ENCODE results near the gene PTBP1. TPM values are rescaled to one million over a fixed set of nuclear protein-coding genes. Genes with fewer than 3 reads are reported as not detected.
"Not testable (repeated sequence)": the region's sequence is repeated elsewhere in the genome, so short reads cannot be mapped to it uniquely, and the experiment has no call there.

PTBP1 gene
- total RNA-seq, 2 donors from 2014 or later, result 284 to 457 TPM

- Histone ChIP-seq H3K27me3 (peaks cover 4% of the 10 kb centered on the region), H3K9me3 (no peaks in the 10 kb centered on the region), H3K36me3 (no peaks in the 10 kb centered on the region), H3K9ac (ENCODE audit: low read depth in 2 of 2, low read length in 2 of 2) (no peak overlapping the region), H3K4me3 (no peak overlapping the region), H3K4me1 (no peaks in the 10 kb centered on the region), H3K27ac (no peak overlapping the region)
- intact Hi-C loops (cut with DNase I), result no loop called here
- no peak for DNase-seq
- no peak for TF ChIP-seq CTCF (IDR thresholded peaks at IDR 0.05)
Observed at GRCh38 chr19:816500-816857, 19.2 kb downstream of the PTBP1 start.

GRCh38 chr19:820212-820611 is 23.0 kb downstream of the PTBP1 start:
- H3K4me3 ChIP-seq; intact Hi-C loops (cut with DNase I); DNase-seq: not testable (repeated sequence)

GRCh38 chr19:821231-821824 is 24.1 kb downstream of the PTBP1 start:
- intact Hi-C loops (cut with DNase I), result no loop called here
- Histone ChIP-seq H3K9me3 (no peaks in the 10 kb centered on the region), H3K4me1 (no peaks in the 10 kb centered on the region), H3K9ac (ENCODE audit: low read depth in 2 of 2, low read length in 2 of 2) (no peak overlapping the region), H3K27ac (no peak overlapping the region), H3K4me3 (peak overlapping the region; percentile 7), H3K27me3 (peaks cover 24% of the 10 kb centered on the region), H3K36me3 (no peaks in the 10 kb centered on the region)
- TF ChIP-seq CTCF (IDR thresholded peaks at IDR 0.05), result no peak
- no peak for DNase-seq

More at GRCh38 chr19:820212-820611, 23.0 kb downstream of the PTBP1 start:
- not testable (repeated sequence) for H3K9ac ChIP-seq (ENCODE audit: low read depth in 2 of 2, low read length in 2 of 2); H3K27ac ChIP-seq; H3K4me1 ChIP-seq; H3K36me3 ChIP-seq; H3K9me3 ChIP-seq
- peaks cover 24% of the 10 kb centered on the region for H3K27me3 ChIP-seq

- H3K27me3 ChIP-seq, result peaks cover 24% of the 10 kb centered on the region
- H3K27ac ChIP-seq, result no peak within 1 kb of the TSS
- H3K36me3 ChIP-seq, result no peaks in the 10 kb centered on the region
- intact Hi-C loops (cut with DNase I), result no loop called here
- no peaks in the 10 kb centered on the region for H3K9me3 ChIP-seq
- no peak within 1 kb of the TSS for H3K9ac ChIP-seq (ENCODE audit: low read depth in 2 of 2, low read length in 2 of 2)
- no peaks in the 10 kb centered on the region for H3K4me1 ChIP-seq
- no peak for TF ChIP-seq CTCF (IDR thresholded peaks at IDR 0.05)
- no peak for DNase-seq
- H3K4me3 ChIP-seq, result peak within 1 kb of the TSS; percentile 7
Observed at GRCh38 chr19:821825-822503, 24.7 kb downstream of the PTBP1 start, which contains the start of gene PLPPR3. TSS of gene PLPPR3 (minus strand) at chr19:821955. CDS start at chr19:821559, 396 bp downstream.

GRCh38 chr19:823565-824121 is 26.4 kb downstream of the PTBP1 start:
- H3K9me3 ChIP-seq, result no peaks in the 10 kb centered on the region
- no peaks in the 10 kb centered on the region for H3K36me3 ChIP-seq
- H3K4me3 ChIP-seq, result no peak overlapping the region
- no peaks in the 10 kb centered on the region for H3K4me1 ChIP-seq
- peaks cover 24% of the 10 kb centered on the region for H3K27me3 ChIP-seq
- intact Hi-C loops (cut with DNase I), result no loop called here
- H3K9ac ChIP-seq (ENCODE audit: low read depth in 2 of 2, low read length in 2 of 2), result no peak overlapping the region
- TF ChIP-seq CTCF (IDR thresholded peaks at IDR 0.05), result no peak
- H3K27ac ChIP-seq, result no peak overlapping the region
- no peak for DNase-seq

GRCh38 chr19:824885-825284 is 27.6 kb downstream of the PTBP1 start:
- TF ChIP-seq CTCF (IDR thresholded peaks at IDR 0.05), result no peak
- Histone ChIP-seq H3K36me3 (no peaks in the 10 kb centered on the region), H3K9ac (ENCODE audit: low read depth in 2 of 2, low read length in 2 of 2) (no peak overlapping the region), H3K27ac (no peak overlapping the region), H3K27me3 (peaks cover 24% of the 10 kb centered on the region), H3K4me3 (no peak overlapping the region), H3K9me3 (no peaks in the 10 kb centered on the region), H3K4me1 (no peaks in the 10 kb centered on the region)
- intact Hi-C loops (cut with DNase I), result no loop called here
- no peak for DNase-seq

Data from colonic mucosa (tissue), 4 donors.